Neural cell (in vitro differentiated cells): Measurements from ENCODE around the gene ATP6V1B1.

ENCODE experiments used
- EP300 ChIP-seq: fragments of 450-650 bp; conservative IDR thresholded peaks from 2 replicates; pipeline ENCODE4 v1.6.1; 2014; ENCODE audit warnings: antibody characterized with exemption, mild to moderate bottlenecking, moderate library complexity; ENCODE audit not compliant: poor library complexity, severe bottlenecking
- EZH2 ChIP-seq: fragments of 200-600, 300-800 bp; shearing (Covaris generic), sonication (generic); IDR thresholded peaks from 2 replicates; pipeline ENCODE4 v1.6.1; 2014; ENCODE audit warnings: antibody characterized with exemption, low read length, borderline replicate concordance, mild to moderate bottlenecking; ENCODE audit not compliant: insufficient read depth, poor library complexity, severe bottlenecking
- MXI1 ChIP-seq: fragments of 450-650 bp; conservative IDR thresholded peaks from 2 replicates; pipeline ENCODE4 v1.6.1; 2014; ENCODE audit warnings: antibody characterized with exemption, mild to moderate bottlenecking; ENCODE audit not compliant: poor library complexity, severe bottlenecking
- POLR2AphosphoS5 ChIP-seq: IDR thresholded peaks from 2 replicates; pipeline ENCODE4 v1.6.1; 2012
- SMC3 ChIP-seq: fragments of 450-650 bp; conservative IDR thresholded peaks from 2 replicates; pipeline ENCODE4 v1.6.1; 2014; ENCODE audit warnings: antibody characterized with exemption, mild to moderate bottlenecking, moderate library complexity; ENCODE audit not compliant: poor library complexity
- TF ChIP-seq, protein P1 (sequence below): fragments of 450-650 bp; IDR thresholded peaks from 2 replicates; pipeline ENCODE4 v1.5.1; 2014; ENCODE audit warnings: antibody characterized with exemption, mild to moderate bottlenecking, moderate library complexity; ENCODE audit not compliant: poor library complexity, severe bottlenecking
- TF ChIP-seq, protein P2 (sequence below): IDR thresholded peaks from 2 replicates; pipeline ENCODE4 v1.6.1; 2012; ENCODE audit warnings: borderline replicate concordance

DNA sequence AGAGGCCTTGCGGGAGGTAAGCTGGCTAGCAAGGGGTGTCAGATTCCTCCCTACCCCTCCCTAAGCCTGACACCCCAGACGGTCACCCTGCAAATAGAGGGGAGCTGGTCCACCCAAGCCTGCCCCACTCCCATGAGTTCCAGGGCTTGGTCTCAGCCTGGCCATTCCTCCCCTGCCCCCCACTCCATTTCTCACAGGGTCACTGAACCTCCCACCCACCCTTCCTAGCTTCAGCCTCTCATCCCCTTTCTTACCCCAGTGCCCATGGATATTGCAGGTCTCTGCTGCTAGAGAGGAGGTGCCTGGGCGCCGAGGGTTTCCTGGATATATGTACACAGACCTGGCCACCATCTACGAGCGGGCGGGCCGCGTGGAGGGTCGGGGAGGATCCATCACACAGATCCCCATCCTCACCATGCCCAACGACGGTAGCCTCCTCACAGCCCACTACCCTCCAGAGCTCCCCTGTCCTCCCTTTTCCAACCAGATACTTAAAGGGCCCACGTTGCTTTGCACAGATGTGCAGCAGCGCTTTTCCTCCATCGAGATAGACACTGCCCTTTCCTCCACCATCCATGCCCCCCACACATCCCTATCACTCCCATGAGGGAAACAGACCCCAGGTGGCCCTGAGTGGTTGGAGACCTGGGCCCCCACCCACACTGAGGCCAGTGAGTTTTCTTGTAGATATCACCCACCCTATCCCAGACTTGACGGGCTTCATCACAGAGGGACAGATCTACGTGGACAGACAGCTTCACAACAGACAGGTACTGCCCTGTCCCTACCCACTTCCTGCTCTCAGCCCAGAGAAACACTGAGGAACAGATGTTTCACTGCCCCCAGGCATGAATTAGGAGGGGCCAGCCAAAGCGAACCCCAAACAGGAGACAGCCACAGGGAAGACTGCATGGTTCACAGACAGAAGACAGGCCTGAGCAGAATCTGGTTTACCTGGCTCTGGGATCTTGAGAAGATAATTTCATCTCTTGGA lies 27.5 kb downstream of the ATP6V1B1 start:
- TF ChIP-seq, protein P1, sequence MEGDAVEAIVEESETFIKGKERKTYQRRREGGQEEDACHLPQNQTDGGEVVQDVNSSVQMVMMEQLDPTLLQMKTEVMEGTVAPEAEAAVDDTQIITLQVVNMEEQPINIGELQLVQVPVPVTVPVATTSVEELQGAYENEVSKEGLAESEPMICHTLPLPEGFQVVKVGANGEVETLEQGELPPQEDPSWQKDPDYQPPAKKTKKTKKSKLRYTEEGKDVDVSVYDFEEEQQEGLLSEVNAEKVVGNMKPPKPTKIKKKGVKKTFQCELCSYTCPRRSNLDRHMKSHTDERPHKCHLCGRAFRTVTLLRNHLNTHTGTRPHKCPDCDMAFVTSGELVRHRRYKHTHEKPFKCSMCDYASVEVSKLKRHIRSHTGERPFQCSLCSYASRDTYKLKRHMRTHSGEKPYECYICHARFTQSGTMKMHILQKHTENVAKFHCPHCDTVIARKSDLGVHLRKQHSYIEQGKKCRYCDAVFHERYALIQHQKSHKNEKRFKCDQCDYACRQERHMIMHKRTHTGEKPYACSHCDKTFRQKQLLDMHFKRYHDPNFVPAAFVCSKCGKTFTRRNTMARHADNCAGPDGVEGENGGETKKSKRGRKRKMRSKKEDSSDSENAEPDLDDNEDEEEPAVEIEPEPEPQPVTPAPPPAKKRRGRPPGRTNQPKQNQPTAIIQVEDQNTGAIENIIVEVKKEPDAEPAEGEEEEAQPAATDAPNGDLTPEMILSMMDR, result no peak
- TF ChIP-seq MXI1 (no peak), SMC3 (no peak), POLR2AphosphoS5 (no peak), EP300 (no peak), EZH2 (no peak)
- TF ChIP-seq, protein P2, sequence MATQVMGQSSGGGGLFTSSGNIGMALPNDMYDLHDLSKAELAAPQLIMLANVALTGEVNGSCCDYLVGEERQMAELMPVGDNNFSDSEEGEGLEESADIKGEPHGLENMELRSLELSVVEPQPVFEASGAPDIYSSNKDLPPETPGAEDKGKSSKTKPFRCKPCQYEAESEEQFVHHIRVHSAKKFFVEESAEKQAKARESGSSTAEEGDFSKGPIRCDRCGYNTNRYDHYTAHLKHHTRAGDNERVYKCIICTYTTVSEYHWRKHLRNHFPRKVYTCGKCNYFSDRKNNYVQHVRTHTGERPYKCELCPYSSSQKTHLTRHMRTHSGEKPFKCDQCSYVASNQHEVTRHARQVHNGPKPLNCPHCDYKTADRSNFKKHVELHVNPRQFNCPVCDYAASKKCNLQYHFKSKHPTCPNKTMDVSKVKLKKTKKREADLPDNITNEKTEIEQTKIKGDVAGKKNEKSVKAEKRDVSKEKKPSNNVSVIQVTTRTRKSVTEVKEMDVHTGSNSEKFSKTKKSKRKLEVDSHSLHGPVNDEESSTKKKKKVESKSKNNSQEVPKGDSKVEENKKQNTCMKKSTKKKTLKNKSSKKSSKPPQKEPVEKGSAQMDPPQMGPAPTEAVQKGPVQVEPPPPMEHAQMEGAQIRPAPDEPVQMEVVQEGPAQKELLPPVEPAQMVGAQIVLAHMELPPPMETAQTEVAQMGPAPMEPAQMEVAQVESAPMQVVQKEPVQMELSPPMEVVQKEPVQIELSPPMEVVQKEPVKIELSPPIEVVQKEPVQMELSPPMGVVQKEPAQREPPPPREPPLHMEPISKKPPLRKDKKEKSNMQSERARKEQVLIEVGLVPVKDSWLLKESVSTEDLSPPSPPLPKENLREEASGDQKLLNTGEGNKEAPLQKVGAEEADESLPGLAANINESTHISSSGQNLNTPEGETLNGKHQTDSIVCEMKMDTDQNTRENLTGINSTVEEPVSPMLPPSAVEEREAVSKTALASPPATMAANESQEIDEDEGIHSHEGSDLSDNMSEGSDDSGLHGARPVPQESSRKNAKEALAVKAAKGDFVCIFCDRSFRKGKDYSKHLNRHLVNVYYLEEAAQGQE, result no peak
